SK-MEL-5 (cell line): Measurements from ENCODE around the gene SERTAD2. TPM values are rescaled to one million over a fixed set of nuclear protein-coding genes. Genes with fewer than 3 reads are reported as not detected.

ENCODE experiments used
- DNase-seq: peaks from one replicate; pipeline ENCODE4 v3.0.0-alpha.2; 2016; ENCODE audit warnings: low read depth, low spot score
- in situ Hi-C: cut with HindIII; loops from 2 replicates; pipeline ENCODE4 v1.10.0; 2016; ENCODE audit warnings: low sequenced_read_pairs, high pct_unique_total_duplicates, low pct_unique_long_range_greater_than_20kb
- total RNA-seq: library from RNA; depleted of rRNA; stranded (reverse); fragments of >200 nt; shearing (Covaris generic); gene quantifications from 2 replicates; pipeline ENCODE4 v1.2.3, GENCODE V29; 2014

The SERTAD2 gene
- total RNA-seq, 1 experiment from 2014 or later: 11.2 TPM

DNA sequence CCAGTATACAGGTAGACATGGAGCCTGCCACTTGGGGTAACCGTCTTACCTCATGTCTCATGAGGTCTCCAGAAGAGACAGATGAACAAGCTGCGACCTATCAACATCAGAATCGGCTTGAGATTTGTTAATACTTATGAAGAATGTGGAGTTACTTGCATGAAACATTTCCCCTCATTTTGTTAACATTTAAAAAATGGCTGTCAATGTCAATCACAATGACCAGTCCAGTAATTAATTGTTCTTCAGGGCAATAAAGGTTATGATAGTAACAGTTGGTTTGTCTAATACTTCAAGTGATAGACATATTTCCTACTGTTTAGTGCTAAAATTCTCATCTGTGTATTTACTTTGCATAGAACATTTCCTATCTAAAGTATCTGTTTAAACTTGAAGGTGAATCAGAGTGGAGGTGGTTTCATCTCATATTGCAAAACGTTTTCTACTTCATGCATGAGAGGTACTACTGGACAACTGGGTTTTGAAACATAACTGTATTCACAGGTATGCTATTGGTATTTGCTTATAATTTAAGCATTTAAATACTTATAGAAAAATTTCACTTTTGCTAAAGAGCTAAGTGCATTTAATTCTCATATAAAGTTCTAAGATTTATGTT is 15.1 kb downstream of the SERTAD2 start:
- DNase-seq: no peak
- in situ Hi-C loops: no loop called here

DNA sequence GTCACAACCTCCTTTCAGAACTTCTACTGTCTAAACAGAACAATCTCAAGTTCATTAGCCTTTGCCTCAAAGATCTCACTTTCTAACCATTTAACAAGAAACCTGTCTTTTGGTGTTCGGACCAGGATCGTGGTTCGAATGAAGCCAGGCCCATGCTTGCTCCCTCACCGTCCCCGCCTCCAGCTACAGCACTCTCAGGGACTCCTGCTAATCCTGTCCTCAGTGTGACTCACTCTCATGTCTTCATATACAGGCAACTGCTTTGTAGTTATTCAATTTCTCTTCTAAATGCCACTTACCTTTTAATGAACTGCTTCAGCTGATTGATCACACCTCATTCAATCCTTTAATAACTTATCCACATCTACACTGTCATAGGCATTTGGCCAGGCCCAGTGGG is 15.8 kb downstream of the SERTAD2 start:
- no peak for DNase-seq
- in situ Hi-C loops: no loop called here

DNA sequence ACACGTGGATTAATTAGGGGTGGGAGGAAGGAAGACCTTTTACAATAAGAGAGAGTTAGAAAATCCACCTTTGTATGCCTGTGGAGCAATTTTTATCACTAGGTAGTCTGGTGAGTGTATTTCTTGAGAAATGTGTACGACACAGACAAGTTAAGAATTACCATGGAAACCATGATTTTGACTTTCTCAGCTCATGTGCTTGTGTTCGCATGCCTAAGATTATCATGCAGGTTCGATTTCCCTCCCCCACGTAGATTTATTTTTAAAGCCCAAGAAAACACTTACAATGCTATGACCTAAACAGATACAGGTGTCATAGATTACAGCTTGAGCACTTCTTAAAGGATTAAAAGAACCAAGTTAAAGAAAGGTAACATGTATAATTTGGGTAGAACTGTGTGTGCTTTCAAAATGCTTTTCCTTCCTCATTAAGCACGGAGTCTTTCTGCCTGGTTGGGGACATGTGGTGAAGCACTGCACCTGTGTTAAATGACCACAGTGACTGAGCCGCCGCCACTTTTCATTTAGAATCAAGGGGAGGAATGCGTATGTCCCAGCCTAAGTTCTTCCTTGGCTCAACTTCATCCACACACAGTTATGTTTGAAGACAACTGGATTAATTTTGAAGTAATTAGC is 16.6 kb downstream of the SERTAD2 start:
- no peak for DNase-seq
- in situ Hi-C loops: no loop called here

DNA sequence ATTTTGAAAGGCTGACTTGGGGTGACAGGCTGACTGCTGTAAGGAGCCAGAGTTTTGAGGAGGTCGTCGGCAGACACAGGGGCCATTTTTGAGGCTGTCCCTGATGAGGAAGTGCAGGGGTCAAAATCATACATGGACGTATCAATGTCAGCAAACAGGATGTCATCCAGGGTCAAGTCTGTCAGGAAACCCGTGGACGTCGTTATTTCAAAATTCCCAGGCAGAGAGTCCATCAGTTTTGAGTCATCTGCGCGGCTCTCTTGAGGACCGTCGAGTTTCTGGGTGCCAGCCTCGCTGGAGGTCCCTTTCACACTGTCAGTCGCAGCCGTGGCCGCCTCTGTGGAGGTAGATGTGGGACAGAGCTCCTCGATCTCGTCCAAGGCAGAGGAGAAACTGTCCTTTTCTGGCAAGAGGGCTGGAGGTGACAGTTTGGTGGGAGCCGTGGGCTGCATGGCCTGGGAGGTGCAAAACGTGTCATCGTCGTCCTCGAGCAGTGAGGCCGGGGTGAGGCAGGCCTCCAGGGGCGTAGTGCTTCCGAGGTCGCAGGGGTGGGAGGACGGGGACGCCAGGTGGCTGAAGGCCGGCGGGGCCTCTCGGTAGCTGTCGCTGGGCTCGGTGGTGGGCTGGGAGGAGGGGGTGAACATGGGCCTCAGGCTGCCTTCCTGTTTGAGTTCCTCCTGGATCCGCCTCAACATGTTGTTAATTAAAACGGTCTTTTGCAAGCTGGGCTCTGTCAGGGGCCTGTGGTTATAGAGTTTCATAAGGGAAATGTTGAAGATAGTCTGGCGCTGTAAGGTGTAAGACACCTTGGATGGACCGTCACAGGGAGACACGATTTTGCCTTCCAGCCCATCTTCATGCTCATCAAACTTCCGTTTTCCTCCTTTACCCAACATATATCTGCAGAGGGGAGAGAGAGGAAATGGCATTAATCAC is 17.5 kb downstream of the SERTAD2 start:
- in situ Hi-C loops: no loop called here
- DNase-seq: no peak

DNA sequence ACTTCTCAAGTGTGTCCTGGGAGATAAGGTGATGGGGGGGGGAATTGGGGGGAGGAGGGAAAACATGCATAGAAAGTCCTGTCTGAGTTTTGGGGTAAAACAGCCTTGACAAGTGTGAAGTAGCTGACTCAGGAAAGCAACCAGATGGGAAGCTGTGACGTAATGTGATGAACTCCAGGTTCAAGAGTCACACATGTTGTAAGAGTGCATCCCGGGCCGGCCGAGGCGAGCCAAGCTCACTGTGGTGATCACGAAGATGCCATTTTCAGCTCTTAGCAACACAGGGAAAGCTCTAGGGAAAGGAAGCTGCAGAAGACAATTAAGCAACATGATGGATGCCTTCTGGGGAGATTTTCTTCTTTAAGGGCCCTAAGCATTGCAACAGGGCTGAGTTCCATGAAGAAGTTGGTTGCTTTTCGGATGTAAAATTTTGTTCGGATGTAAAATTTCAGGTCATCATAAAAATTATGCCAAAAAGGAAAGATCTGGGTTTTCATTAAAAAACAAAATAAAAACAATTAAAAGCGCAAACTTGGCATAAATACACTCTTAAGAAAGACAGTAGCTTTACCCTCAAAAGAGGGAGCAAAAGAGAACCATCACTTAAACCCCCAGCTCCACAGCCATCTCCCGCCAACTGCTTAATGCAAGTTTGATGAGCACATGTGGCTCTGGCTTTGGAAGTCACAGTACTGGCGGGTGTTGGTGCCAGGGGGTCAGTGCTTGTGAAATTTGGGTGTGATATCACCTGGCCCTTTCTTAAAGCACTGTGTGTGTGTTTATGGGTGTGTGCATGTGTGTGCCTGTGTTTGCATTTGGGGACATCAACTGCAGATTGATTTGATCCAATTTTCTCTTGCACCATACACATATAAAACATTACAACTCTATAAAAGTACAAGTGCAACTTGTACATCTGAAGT is 19.1 kb downstream of the SERTAD2 start:
- in situ Hi-C loops: no loop called here
- no peak for DNase-seq

DNA sequence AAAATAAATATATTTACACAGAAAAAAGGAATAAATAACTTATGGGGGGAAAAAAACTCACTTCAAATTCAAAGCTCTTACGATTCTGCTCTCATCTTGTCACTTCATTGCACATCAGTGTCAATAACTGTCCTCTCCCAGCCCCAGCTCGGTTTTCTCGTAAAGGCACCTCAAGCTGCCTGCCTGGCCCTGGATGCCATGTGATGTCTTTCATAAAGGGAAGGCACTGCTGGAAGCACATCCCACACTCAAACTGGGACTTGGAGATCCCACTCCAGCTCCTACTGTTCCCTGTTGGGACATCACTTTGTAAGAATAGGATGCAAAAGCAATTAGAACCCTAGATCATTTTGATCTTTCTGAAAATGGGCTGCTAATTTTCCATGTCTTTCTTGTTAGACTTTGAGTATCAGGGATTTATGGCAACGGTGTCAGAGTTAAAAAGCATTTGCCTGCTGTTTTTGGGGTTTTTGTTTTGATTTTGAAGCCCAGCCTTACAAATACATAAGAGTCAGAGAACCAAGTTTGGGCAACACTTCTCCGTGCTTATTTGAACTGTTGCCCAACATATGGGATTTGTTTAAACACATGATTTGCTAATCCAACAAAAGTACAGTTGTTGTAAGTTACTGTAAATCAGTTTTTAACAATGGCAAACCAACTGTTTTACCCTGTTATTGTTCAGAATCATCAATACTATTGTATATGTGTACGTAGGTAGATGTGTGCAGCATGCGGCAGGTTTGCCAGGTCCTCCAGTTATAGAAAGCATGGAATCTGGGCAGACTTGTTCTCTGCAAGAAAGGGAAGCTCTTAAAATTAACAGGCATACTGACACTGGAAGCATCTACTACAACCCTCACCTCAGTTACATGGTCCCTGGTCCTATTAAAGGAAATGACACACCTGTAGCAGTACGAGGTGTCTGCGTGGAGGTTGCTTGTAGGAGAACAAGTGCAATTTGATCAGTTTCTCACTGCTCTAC is 20.6 kb downstream of the SERTAD2 start:
- no peak for DNase-seq
- in situ Hi-C loops: no loop called here

DNA sequence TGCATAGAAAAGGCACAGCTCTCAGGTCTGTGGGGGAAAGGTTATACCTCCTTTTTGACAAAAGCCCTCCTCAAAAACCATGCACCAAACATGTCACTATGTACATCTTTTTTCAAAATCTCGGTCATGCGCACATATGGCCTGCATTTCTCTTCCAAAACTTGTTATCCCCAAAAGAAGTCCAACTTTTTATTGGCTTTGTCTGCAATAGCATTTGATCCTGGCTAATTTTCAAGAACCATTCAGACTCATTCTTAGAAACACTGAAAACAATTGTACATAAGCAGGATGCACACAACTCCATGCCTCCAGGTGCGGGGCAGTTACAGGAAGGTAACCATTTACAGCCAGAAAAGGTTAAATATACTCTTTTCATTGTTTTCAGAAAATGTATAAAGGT is 21.9 kb downstream of the SERTAD2 start:
- in situ Hi-C loops: no loop called here
- DNase-seq: no peak

DNA sequence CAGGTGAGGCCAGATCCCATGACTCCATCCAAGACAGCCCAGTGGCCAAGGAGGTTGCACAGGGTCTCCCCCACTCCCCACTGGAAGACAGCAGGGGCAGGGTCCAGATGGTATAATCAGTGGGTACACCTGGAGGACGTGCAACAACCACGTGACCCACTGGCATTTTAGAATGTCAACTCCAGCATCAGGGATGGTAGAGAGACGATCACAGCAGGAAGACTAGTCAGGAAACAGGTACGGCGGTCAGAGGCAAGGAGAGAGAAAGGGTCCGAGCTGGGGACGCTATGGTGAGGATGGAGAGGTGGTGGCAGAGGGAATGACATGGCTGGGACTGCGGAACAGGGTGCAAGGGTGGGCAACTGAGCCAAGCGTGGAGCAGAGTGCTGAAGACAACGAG is 23.0 kb downstream of the SERTAD2 start:
- DNase-seq: no peak
- in situ Hi-C loops: no loop called here

DNA sequence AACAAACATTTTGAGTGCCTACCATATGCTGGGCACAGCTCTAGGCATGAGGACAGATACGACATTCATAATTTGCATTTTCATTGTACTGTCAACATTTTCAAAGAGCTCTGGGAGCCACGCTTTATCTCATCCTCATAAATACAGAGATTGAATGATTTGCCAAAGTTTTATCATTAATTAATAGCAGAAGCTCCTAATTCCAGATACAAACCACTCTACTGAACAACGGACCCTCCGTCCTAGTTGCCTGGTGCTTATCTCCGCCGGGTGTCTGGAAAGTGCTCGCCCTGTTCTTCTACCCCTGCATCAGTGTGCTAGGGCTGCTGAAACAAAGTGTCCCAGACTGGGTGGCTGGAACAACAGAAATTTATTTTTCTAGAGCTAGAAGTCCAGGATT is 23.8 kb downstream of the SERTAD2 start:
- DNase-seq: no peak
- in situ Hi-C loops: no loop called here

DNA sequence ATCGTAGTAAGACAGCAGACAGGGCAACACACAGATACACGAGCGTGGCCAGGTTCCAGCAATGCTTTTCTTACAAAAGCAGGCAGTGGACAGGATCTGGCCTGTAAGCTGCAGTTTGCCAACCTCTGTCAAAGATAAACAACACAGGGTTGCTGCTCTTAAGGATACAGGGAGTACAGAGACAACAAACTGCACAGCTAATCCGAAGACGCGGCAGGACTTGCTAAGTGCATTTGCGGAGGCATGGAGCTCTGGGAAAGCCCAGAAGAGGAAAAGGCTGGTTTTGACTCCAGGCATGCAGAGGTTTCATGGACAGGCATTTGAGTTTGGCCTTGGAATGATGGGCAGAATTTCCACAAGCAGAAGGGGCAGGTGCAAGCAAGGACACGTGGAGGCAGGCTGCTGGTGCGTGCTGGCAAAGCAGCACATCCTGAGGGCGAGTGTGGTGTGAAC is 24.4 kb downstream of the SERTAD2 start:
- DNase-seq: no peak
- in situ Hi-C loops: no loop called here

DNA sequence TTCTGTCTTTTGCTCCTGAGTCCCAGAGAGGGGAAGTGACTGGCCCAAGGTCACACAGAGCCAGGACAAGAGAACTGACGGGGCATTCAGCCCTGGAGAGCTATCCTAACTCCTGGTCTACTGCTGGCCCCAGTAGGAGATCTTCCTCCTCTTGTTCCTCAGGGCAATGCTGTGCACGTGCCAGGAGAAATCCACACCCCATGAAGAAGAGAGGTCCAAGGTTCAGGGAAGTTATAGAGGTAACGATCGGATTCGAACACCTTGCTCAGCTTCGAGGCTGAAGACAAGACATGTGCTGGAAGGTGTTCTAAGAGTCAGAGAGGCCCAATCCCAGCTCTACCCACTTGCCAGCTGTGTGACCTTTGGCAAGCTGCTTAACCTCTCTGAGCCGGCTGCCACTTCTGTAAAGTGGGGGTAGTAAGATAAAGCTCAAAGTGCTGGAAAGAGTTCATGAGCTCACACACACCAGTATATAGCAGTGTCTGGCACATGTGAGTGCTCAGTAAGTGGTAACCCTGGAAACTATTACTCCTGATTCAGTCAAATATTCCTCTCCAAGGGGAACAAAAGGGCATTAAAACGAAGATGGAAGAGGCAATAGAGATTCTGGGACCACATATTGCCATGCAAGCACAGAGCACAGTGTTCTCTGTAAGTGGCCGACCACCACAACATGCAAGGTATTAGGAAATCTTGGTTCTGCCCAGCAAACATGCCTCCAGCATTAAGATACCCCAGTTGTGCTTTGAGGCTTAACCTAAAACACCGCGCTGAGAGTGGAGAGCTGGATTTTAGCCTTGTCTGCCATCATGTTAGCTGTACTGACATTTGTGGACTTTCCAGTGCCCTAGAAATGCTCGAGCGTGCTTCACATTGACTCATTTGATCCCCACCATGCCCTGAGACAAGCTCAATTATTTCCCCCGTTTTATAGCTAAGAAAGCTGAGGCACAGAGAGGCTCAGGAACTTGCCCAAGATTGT is 25.6 kb downstream of the SERTAD2 start:
- in situ Hi-C loops: no loop called here
- no peak for DNase-seq

DNA sequence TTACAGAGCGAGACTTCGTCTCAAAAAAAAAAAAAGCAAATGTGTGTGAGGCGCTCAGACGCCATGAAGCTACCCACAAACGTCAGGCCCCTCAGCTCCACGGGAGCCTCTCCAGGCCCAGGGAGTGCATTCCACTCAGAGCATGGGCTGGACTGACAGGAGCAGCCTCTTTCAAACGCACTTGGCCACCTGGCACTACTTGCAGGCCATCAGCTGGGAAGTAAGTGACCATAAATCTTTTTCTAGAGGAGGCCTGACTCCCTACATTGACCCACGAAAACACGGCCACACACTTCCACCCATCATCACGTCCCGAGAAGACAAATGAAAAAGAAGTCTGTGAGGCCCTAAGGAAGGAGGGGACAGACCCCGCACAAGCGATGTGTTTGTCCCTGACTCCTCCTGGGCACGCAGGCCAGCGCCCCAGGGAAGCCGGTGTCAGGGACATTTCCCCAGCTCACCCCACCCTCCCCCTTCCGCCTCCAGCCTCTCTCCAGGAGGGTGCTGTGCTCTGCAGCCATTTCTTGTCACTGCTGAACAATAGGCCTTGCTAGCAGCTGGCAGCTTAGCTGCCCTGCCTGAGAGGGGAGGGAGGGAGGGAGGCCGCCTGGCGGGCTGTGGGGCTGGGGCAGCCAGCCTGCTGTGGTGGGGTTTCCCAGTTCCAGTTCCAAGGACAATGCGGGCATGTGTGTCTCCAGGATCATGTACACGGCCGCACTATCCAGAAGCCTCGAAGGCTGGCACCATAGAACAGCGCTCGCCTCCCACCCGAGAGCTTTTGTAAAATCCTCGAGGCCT is 26.6 kb downstream of the SERTAD2 start:
- in situ Hi-C loops: no loop called here
- no peak for DNase-seq

DNA sequence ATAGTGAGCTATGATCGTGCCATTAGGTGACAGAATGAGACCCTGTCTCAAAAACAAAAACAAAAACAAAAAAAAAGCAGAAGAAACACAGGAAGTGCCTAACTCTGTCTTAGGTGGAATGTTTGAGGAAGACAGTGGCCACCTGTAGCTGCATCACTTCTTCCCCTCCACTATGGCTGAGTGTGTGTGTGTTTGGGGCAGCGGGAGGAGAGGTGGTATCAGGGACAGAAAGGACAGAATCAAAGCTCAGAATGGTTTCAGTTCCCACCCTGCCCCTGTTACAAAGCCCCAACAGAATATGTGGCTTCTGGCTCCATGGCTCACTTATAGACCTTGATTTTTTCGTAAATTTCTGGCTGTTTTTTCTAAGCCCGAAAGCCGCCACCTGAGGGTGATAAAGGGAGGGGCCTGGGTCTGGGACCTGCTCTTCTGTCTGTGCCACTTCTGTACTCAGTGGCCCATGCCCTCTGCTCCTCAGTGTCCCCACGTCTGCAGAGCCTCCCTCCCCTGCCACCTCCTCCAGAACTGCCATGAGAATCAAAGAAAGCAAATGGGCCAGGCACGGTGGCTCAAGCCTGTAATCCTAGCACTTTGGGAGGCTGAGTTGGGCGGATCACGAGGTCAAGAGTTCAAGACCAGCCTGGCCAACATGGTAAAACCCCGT is 27.4 kb downstream of the SERTAD2 start:
- DNase-seq: no peak
- in situ Hi-C loops: no loop called here
